Liver (tissue), 2 donors: Measurements from ENCODE around the gene AKAP13.

Experiments
- CTCF ChIP-seq: fragments of 150-350 bp; IDR thresholded peaks from 2 replicates; pipeline ENCODE4 v1.5.1; 2017; ENCODE audit warnings: improper control_type of control experiment, low read depth, low read length; ENCODE audit not compliant: missing input control
- MAX ChIP-seq: IDR thresholded peaks from 2 replicates; pipeline ENCODE4 v1.6.1; 2016; ENCODE audit warnings: antibody characterized with exemption
- donor health status: healthy.

GRCh38 chr15:85614059-85614458 lies 233.7 kb downstream of the AKAP13 start:
- TF ChIP-seq CTCF (no peak), MAX (no peak)
